Common myeloid progenitor, CD34-positive (primary cell): ENCODE results near the gene AAGAB.

Experiments used
- CTCF ChIA-PET: fragments of 350-600 bp; sonication (Branson Sonifier 250); formaldehyde crosslinking; loops from one replicate; lab custom pipeline; 2021; ENCODE audit warnings: antibody characterized with exemption; lab: Charles Lee
- POLR2A ChIA-PET: fragments of 350-600 bp; sonication (Branson Sonifier 250); formaldehyde crosslinking; loops from one replicate; lab custom pipeline; 2021; ENCODE audit warnings: antibody characterized with exemption; lab: Charles Lee
- DNase-seq, 3 donors: peaks; one replicate each; pipeline versions ENCODE4 v3.0.0 to v3.0.0-alpha.2; 2013
- H3K27ac ChIP-seq, 2 experiments: 1 replicate in 1 of 2; 2 replicates in 1 of 2; pipeline ENCODE4 v1.7.0; 2013; ENCODE audit warnings: inconsistent platforms in 2 of 2, low read length in 2 of 2, mild to moderate bottlenecking in 2 of 2, low read depth in 1 of 2, moderate library complexity in 1 of 2; ENCODE audit not compliant: severe bottlenecking in 2 of 2, insufficient read depth in 1 of 2, poor library complexity in 1 of 2
- H3K27me3 ChIP-seq, 5 experiments: replicated peaks in 2 of 5; 1 replicate in 3 of 5; 2 replicates in 2 of 5; pipeline versions ENCODE4 v1.6.1 to v1.7.0; 2013; ENCODE audit warnings: low read length in 4 of 5, mild to moderate bottlenecking in 2 of 5, moderate library complexity in 2 of 5, inconsistent platforms in 1 of 5; ENCODE audit not compliant: insufficient read depth in 5 of 5, control insufficient read depth in 4 of 5
- H3K36me3 ChIP-seq, 4 experiments: 1 replicate in 2 of 4; 2 replicates in 2 of 4; pipeline versions ENCODE4 v1.6.1 to v1.7.0; 2013; ENCODE audit warnings: low read length in 3 of 4, control low read depth in 1 of 4, mild to moderate bottlenecking in 1 of 4; ENCODE audit not compliant: control insufficient read depth in 4 of 4, insufficient read depth in 4 of 4
- H3K4me1 ChIP-seq, 4 experiments: 1 replicate in 3 of 4; 2 replicates in 1 of 4; pipeline versions ENCODE4 v1.6.1 to v1.7.1; 2013; ENCODE audit warnings: low read length in 3 of 4, mild to moderate bottlenecking in 3 of 4, control low read depth in 1 of 4, inconsistent platforms in 1 of 4, moderate library complexity in 1 of 4; ENCODE audit not compliant: control insufficient read depth in 4 of 4, insufficient read depth in 4 of 4; ENCODE audit errors: control extremely low read depth in 1 of 4
- H3K4me3 ChIP-seq, 7 experiments: 1 replicate in 4 of 7; 2 replicates in 3 of 7; pipeline versions ENCODE4 v1.5.1 to v1.7.0; 2013; ENCODE audit warnings: mild to moderate bottlenecking in 7 of 7, low read length in 6 of 7, moderate library complexity in 6 of 7, inconsistent platforms in 2 of 7, low read depth in 2 of 7, control low read depth in 1 of 7; ENCODE audit not compliant: insufficient read depth in 4 of 7, control insufficient read depth in 1 of 7; ENCODE audit errors: extremely low read depth in 1 of 7
- H3K9me3 ChIP-seq, 5 experiments: 1 replicate in 4 of 5; 2 replicates in 1 of 5; pipeline versions ENCODE4 v1.6.1 to v1.7.1; 2013; ENCODE audit warnings: low read length in 4 of 5, mild to moderate bottlenecking in 2 of 5, inconsistent platforms in 1 of 5, low read depth in 1 of 5, moderate library complexity in 1 of 5; ENCODE audit not compliant: control insufficient read depth in 4 of 5, insufficient read depth in 2 of 5; ENCODE audit errors: control extremely low read depth in 1 of 5
- WGBS: methylation state at CpG from one replicate; pipeline ENCODE4 v1.1.5; 2013; ENCODE audit not compliant: insufficient coverage; 5-methylcytosine and 5-hydroxymethylcytosine counted together

The AAGAB gene

DNA sequence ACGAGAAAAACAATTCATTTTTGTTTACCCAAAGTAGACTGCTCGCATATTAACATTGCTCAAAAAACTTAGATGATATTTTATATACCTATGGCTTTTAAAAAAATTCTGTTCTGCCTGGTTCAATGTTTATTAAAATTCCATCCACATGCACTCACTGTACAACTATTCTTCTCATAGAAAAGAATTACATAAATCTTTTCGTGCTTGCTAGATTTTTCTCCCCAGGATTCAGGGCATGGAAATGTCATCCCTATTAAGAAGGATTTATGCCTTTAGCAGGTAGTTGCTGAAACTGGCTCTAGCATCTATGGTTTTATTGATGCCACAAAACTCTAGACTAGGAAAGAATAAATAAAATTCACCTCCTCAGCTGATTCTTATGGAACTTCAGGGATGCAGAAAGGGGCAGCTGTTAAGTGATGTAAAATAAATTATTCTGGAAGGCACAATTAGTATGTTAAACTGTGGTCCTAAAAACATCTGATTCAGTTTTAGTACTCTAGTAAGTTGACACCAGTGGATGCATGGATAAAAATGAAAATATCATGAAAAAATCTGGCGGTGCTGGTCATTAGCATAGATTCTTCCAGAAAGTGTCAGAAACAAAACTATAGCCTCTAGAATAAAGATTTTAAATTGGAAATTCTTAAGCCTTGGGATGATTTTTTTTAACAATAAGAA lies 41.6 kb downstream of the AAGAB start:
- peaks cover 0 to 16% (median 2%) of the 10 kb centered on the region in 4 experiments for H3K36me3 ChIP-seq
- POLR2A ChIA-PET, result no interaction called here
- H3K4me1 ChIP-seq, result no peaks in the 10 kb centered on the region
- no peak overlapping the region for H3K4me3 ChIP-seq
- H3K27ac ChIP-seq, result no peak overlapping the region
- H3K9me3 ChIP-seq, result no peaks in the 10 kb centered on the region
- no CpG with 5 or more reads among the region's 4 CpGs for WGBS
- CTCF ChIA-PET, result no interaction called here
- DNase-seq, result no peak
- H3K27me3 ChIP-seq, result no peaks in the 10 kb centered on the region

DNA sequence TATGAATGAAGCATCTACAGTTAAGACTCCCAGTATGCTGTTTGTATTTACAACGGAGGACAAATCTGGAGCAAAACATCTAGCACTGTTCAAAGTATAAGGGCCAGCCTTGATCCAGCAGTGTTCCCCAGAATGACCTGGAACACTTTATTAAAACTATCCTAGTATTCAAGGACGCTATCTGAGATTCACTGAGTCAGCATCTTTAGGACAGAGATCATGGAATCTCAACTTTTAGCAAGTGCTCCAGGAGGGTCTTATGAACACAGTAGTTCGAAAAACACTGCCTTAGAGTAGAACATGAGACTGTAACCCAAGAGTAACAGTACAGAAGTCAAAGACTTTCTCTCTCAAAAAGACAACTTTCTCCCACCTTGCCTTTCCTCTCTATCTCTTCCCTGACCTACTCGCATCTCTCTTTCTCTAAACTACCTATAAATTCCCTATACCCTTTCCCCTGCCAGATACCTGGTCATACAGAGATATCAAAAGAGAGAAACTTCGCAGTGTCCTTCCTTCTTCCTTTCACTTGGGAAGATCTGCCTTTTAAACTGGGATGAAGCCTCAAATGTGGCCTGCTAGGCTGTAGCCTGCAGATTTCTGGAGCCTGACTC lies 43.8 kb downstream of the AAGAB start:
- no peak for DNase-seq
- CTCF ChIA-PET, result interaction anchor here (0.9 kb wide), 1 partner anchor 94 kb away, joined by 5 read pairs; no protein-coding TSS in a partner anchor
- no peaks in the 10 kb centered on the region for H3K9me3 ChIP-seq

DNA sequence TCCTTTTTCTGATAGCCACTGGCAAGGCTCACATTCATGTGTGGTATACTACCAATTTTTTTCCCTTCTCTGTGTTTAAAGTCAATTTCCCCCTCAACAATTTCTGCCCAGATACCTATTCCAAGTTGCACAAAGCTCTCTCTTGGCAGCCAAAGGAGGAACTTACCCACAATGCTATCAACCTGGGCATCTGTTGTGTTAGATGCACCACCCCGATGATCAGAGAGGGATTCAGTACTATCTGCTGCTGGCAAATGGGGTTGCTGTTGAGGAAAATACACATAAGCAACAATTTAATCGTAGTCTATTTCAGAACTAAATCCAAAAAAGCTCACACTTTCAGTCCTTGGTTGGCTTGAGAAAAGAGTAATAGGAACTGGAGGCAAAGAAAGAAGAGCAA lies 46.1 kb downstream of the AAGAB start:
- no CpG with 5 or more reads among the region's 2 CpGs for WGBS
- CTCF ChIA-PET, result interaction anchor here (1.0 kb wide), 1 partner anchor 16 kb away, joined by 3 read pairs; no protein-coding TSS in a partner anchor

More for the DNA sequence above, 43.8 kb downstream of the AAGAB start:
- H3K36me3 ChIP-seq, result peaks cover 0 to 26% (median 5%) of the 10 kb centered on the region in 4 experiments
- WGBS, result 100% methylated on average over 5 of the region's 5 CpGs
- no peak overlapping the region for H3K27ac ChIP-seq
- H3K27me3 ChIP-seq, result no peaks in the 10 kb centered on the region
- POLR2A ChIA-PET, result no interaction called here
- no peaks in the 10 kb centered on the region for H3K4me1 ChIP-seq
- H3K4me3 ChIP-seq, result no peak overlapping the region

GRCh38 chr15:67207555-67208207 lies 46.8 kb downstream of the AAGAB start:
- DNase-seq, result peak in 1 of 3 donors; percentile 42
- Histone ChIP-seq H3K4me3 (no peak overlapping the region), H3K4me1 (no peaks in the 10 kb centered on the region), H3K9me3 (no peaks in the 10 kb centered on the region), H3K27ac (peak overlapping the region in 1 of 2 experiments; percentile 17), H3K36me3 (peaks cover 4 to 39% (median 10%) of the 10 kb centered on the region in 4 experiments), H3K27me3 (no peaks in the 10 kb centered on the region)
- CTCF ChIA-PET, result no interaction called here
- WGBS, result no CpG with 5 or more reads among the region's 3 CpGs
- POLR2A ChIA-PET, result no interaction called here

More for the DNA sequence above, 46.1 kb downstream of the AAGAB start:
- no peaks in the 10 kb centered on the region for H3K4me1 ChIP-seq
- H3K27ac ChIP-seq, result no peak overlapping the region
- peak in 2 of 3 donors; percentile 17 to 50 for DNase-seq
- H3K27me3 ChIP-seq, result no peaks in the 10 kb centered on the region
- H3K4me3 ChIP-seq, result no peak overlapping the region
- no peaks in the 10 kb centered on the region for H3K9me3 ChIP-seq
- H3K36me3 ChIP-seq, result peaks cover 4 to 33% (median 9%) of the 10 kb centered on the region in 4 experiments
- POLR2A ChIA-PET, result no interaction called here

DNA sequence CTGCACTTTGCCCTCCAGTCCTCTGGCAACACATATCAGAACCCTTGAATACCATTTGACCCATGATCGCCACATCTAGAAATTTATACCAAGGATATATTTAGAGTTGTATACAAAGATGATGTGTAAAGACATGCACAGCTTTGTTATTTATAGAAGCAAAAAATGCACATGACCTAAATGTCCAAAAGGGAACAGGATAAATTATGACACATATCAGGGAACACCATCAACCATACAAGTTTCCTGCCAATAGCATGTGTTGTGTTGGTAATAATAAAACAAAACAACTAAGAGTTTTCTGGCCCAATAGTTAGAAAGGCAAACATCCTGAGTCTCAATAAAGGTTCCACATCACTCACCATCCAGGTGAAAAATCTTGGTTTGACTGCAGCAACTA lies 51.5 kb downstream of the AAGAB start:
- CTCF ChIA-PET, result interaction anchor here (0.9 to 1.7 kb wide), 3 partner anchors 22 to 238 kb away, joined by 3 read pairs; no protein-coding TSS in a partner anchor

DNA sequence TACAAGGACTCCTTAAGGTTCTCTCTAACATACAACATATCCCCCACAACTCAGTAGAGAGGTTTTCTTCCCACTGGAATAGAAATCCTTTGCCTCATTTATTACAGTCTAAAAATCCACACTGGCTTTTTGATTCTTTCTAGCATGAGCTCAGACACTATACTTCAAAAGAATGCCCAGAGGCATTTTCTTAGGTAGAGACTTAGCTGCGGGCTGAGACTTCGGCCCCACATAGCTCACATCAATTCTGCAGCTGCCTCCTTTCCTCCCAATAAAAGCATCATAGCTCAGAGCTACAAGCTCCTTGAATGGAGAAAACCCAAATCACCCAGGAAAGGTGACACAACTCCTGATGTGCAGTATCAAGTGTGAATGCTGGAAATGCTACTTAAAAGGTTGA lies 52.4 kb downstream of the AAGAB start:
- Histone ChIP-seq H3K27ac (no peak overlapping the region), H3K4me3 (no peak overlapping the region), H3K4me1 (peaks cover 0 to 22% (median 2%) of the 10 kb centered on the region in 4 experiments), H3K9me3 (no peaks in the 10 kb centered on the region), H3K27me3 (no peaks in the 10 kb centered on the region), H3K36me3 (peaks cover 4 to 47% (median 12%) of the 10 kb centered on the region in 4 experiments)
- ChIA-PET POLR2A (interaction anchor here (0.7 kb wide), 1 partner anchor 8 kb away, joined by 3 read pairs; no protein-coding TSS in a partner anchor), CTCF (interaction anchor here (0.7 to 1.7 kb wide), 5 partner anchors 16 to 747 kb away, joined by 3 to 4 read pairs (median 3); no protein-coding TSS in a partner anchor)
- WGBS, result 92% methylated on average over 2 of the region's 2 CpGs
- DNase-seq, result no peak

More for the DNA sequence above, 51.5 kb downstream of the AAGAB start:
- no CpG with 5 or more reads among the region's 1 CpG for whole genome bisulfite sequencing
- Histone ChIP-seq H3K27ac (no peak overlapping the region), H3K36me3 (peaks cover 4 to 51% (median 12%) of the 10 kb centered on the region in 4 experiments), H3K27me3 (no peaks in the 10 kb centered on the region), H3K4me3 (no peak overlapping the region), H3K4me1 (peaks cover 0 to 22% (median 2%) of the 10 kb centered on the region in 4 experiments), H3K9me3 (no peaks in the 10 kb centered on the region)
- DNase-seq, result no peak
- POLR2A ChIA-PET, result no interaction called here
